ENCODE results near the gene BMP3. TPM values are rescaled to one million over a fixed set of nuclear protein-coding genes. Genes with fewer than 3 reads are reported as not detected.

Gene BMP3
- total and polyA plus RNA-seq, 10 of the 15 experiments (the other 5 are each of a cell fraction or from before 2014, with no cell fraction given), result 0.37 to 1.4 (median 0.88) TPM

- intact Hi-C loops (cut with micrococcal nuclease; ENCODE audit: unreplicated experiment), result loop anchor here (1.0 to 5.0 kb wide), 6 partner anchors 176 to 1135 kb away; no protein-coding TSS in a partner anchor
- POLR2A ChIA-PET, result interaction anchor here (0.6 kb wide), 1 partner anchor 441 kb away, joined by 3 read pairs; no protein-coding TSS in a partner anchor
- CTCF ChIA-PET, result interaction anchor here (0.6 to 9.8 kb wide), 25 partner anchors 11 to 837 kb away, joined by 3 to 126 read pairs (median 4); no protein-coding TSS in a partner anchor
- H3K79me2 ChIP-seq (ENCODE audit: control insufficient read depth, insufficient read depth, low read length), result no peaks in the 10 kb centered on the region
- H3K4me2 ChIP-seq (ENCODE audit: control insufficient read depth, insufficient read depth), result peak overlapping the region; percentile 48
- SMC1A ChIA-PET (ENCODE audit: uncharacterized antibody, unreplicated experiment), result interaction anchor here (0.6 to 7.8 kb wide), 23 partner anchors 11 to 833 kb away, joined by 3 to 144 read pairs (median 4); partner anchors contain the start of genes BMP3 and CFAP299
- H2AFZ ChIP-seq (ENCODE audit: control insufficient read depth, low read depth, low read length), result no peak overlapping the region
- peaks cover 14% of the 10 kb centered on the region for H3K4me1 ChIP-seq (ENCODE audit: control insufficient read depth, insufficient read depth, low read length)
- H3K9ac ChIP-seq (ENCODE audit: control insufficient read depth, insufficient read depth, low read length), result no peak overlapping the region
- in situ Hi-C loops (cut with MboI), result no loop called here
- 27% methylated on average over 7 of the region's 7 CpGs for WGBS (ENCODE audit: insufficient coverage, insufficient replicate concordance, low lambda C conversion rate, missing lambda C conversion rate)
- ATAC-seq, result peak; percentile 99
- H3K9me3 ChIP-seq (replicated peaks; ENCODE audit: control insufficient read depth, insufficient read depth, low read length), result no peaks in the 10 kb centered on the region
- peak; percentile 91 for DNase-seq (ENCODE audit: low read depth, low spot score)
- FAIRE-seq, result peak; percentile 99
- RAD21 ChIA-PET (ENCODE audit: unreplicated experiment), result interaction anchor here (0.6 to 6.5 kb wide), 14 partner anchors 10 to 854 kb away, joined by 3 to 49 read pairs (median 4); partner anchors contain the start of gene CFAP299
- BruUV-seq (replicated peaks), result no TSS peak
- no peak overlapping the region for H3K4me3 ChIP-seq
- no peaks in the 10 kb centered on the region for H3K27me3 ChIP-seq (replicated peaks in 1 of 2; ENCODE audit: control insufficient read depth in 2 of 2, insufficient read depth in 2 of 2, low read length in 1 of 2)
- H3K36me3 ChIP-seq (ENCODE audit: control insufficient read depth in 2 of 2, insufficient read depth in 2 of 2, low read length in 1 of 2), result no peaks in the 10 kb centered on the region
- H3K27ac ChIP-seq (ENCODE audit: control insufficient read depth, insufficient read depth), result no peak overlapping the region; the same call in 1 of the 2 replicates
- H4K20me1 ChIP-seq (ENCODE audit: control insufficient read depth, insufficient read depth), result no peaks in the 10 kb centered on the region
- TF ChIP-seq ELK1 (IDR thresholded peaks at IDR 0.05; ENCODE audit: low read depth, low read length) (no peak), TCF3 (IDR thresholded peaks at IDR 0.05; ENCODE audit: borderline replicate concordance, insufficient read depth, low read depth, low read length) (peak; percentile 99), CREB1 (IDR thresholded peaks at IDR 0.05; ENCODE audit: low read depth) (peak; percentile 49; the same call in 1 of the 2 replicates), ATF2 (IDR thresholded peaks at IDR 0.05; ENCODE audit: low read length) (peak; percentile 94), MEF2B (IDR thresholded peaks at IDR 0.05; ENCODE audit: partially characterized antibody, poor library complexity, severe bottlenecking) (peak; percentile 84), E2F4 (IDR thresholded peaks at IDR 0.05; ENCODE audit: low read depth, low read length) (no peak)
- TF ChIP-seq, protein P1, sequence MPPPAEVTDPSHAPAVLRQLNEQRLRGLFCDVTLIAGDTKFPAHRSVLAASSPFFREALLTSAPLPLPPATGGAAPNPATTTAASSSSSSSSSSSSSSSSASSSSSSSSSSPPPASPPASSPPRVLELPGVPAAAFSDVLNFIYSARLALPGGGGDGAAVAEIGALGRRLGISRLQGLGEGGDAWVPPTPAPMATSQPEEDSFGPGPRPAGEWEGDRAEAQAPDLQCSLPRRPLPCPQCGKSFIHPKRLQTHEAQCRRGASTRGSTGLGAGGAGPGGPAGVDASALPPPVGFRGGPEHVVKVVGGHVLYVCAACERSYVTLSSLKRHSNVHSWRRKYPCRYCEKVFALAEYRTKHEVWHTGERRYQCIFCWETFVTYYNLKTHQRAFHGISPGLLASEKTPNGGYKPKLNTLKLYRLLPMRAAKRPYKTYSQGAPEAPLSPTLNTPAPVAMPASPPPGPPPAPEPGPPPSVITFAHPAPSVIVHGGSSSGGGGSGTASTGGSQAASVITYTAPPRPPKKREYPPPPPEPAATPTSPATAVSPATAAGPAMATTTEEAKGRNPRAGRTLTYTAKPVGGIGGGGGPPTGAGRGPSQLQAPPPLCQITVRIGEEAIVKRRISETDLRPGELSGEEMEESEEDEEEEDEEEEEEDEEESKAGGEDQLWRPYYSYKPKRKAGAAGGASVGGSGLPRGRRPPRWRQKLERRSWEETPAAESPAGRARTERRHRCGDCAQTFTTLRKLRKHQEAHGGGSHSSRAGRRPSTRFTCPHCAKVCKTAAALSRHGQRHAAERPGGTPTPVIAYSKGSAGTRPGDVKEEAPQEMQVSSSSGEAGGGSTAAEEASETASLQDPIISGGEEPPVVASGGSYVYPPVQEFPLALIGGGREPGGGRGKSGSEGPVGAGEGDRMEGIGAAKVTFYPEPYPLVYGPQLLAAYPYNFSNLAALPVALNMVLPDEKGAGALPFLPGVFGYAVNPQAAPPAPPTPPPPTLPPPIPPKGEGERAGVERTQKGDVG (CRISPR knock-in tag; IDR thresholded peaks at IDR 0.05), result no peak
- TF ChIP-seq, protein P2, sequence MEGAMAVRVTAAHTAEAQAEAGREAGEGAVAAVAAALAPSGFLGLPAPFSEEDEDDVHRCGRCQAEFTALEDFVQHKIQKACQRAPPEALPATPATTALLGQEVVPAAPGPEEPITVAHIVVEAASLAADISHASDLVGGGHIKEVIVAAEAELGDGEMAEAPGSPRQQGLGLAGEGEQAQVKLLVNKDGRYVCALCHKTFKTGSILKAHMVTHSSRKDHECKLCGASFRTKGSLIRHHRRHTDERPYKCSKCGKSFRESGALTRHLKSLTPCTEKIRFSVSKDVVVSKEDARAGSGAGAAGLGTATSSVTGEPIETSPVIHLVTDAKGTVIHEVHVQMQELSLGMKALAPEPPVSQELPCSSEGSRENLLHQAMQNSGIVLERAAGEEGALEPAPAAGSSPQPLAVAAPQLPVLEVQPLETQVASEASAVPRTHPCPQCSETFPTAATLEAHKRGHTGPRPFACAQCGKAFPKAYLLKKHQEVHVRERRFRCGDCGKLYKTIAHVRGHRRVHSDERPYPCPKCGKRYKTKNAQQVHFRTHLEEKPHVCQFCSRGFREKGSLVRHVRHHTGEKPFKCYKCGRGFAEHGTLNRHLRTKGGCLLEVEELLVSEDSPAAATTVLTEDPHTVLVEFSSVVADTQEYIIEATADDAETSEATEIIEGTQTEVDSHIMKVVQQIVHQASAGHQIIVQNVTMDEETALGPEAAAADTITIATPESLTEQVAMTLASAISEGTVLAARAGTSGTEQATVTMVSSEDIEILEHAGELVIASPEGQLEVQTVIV (IDR thresholded peaks at IDR 0.05; ENCODE audit: borderline replicate concordance, partially characterized antibody), result no peak
- TF ChIP-seq, protein P3, sequence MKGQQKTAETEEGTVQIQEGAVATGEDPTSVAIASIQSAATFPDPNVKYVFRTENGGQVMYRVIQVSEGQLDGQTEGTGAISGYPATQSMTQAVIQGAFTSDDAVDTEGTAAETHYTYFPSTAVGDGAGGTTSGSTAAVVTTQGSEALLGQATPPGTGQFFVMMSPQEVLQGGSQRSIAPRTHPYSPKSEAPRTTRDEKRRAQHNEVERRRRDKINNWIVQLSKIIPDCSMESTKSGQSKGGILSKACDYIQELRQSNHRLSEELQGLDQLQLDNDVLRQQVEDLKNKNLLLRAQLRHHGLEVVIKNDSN (IDR thresholded peaks at IDR 0.05; ENCODE audit: borderline replicate concordance, extremely low read length, insufficient read depth, low read depth, low read length), result no peak
These were observed 21.9 kb downstream of the BMP3 start for GRCh38 chr4:81052119-81053068.
